Right atrium auricular region (tissue), 2 donors: ENCODE results near the gene PPP1R9B. TPM values are rescaled to one million over a fixed set of nuclear protein-coding genes. Genes with fewer than 3 reads are reported as not detected.

Source experiments
- DNase-seq: peaks from one replicate; pipeline ENCODE4 v3.0.0-alpha.2; 2019; ENCODE audit warnings: low spot score
- H3K27ac ChIP-seq, 2 donors: fragments of 200-600 bp; sonication (generic); 1 replicate in 1 of 2; 2 replicates in 1 of 2; pipeline ENCODE4 v1.5.1; 2016 to 2019
- H3K27me3 ChIP-seq, 2 donors: fragments of 200-600 bp; sonication (generic); one replicate each; pipeline versions ENCODE4 v1.5.1 to v1.6.0; 2017 to 2019
- H3K36me3 ChIP-seq: fragments of 200-600 bp; sonication (generic); one replicate; pipeline ENCODE4 v1.5.1; 2016
- H3K4me1 ChIP-seq, 2 donors: fragments of 200-600 bp; sonication (generic); one replicate each; pipeline versions ENCODE4 v1.5.1 to v1.6.0; 2017 to 2019
- H3K4me3 ChIP-seq, 2 donors: fragments of 200-600 bp; sonication (generic); 1 replicate in 1 of 2; 2 replicates in 1 of 2; pipeline ENCODE4 v1.5.1; 2017 to 2019; ENCODE audit warnings: mild to moderate bottlenecking in 1 of 2, moderate library complexity in 1 of 2
- H3K9me3 ChIP-seq, 2 donors: fragments of 200-600 bp; sonication (generic); one replicate each; pipeline ENCODE4 v1.5.1; 2019
- total RNA-seq, 2 donors: library from RNA; depleted of rRNA; stranded (reverse); fragments of >200 nt; gene quantifications; one replicate each; pipeline ENCODE4 v1.1.0, GENCODE V29; 2016
- TF ChIP-seq, protein P1 (sequence below), 2 donors: fragments of 200-600 bp; sonication (generic); IDR thresholded peaks; one replicate each; pipeline ENCODE4 v1.5.1; 2019; ENCODE audit warnings: antibody characterized with exemption in 2 of 2

Gene PPP1R9B
- total RNA-seq, 2 donors from 2014 or later = 16.9 to 24.2 TPM

GRCh38 chr17:50098583-50098982, 51.9 kb downstream of the PPP1R9B start:
- Histone ChIP-seq H3K9me3 (no peaks in the 10 kb centered on the region), H3K27me3 (no peaks in the 10 kb centered on the region), H3K4me1 (peaks cover 0 to 82% of the 10 kb centered on the region in 2 donors), H3K36me3 (peaks cover 37% of the 10 kb centered on the region), H3K4me3 (no peak overlapping the region), H3K27ac (peak overlapping the region; percentile 94 to 96)
- DNase-seq = no peak
- TF ChIP-seq, protein P1, sequence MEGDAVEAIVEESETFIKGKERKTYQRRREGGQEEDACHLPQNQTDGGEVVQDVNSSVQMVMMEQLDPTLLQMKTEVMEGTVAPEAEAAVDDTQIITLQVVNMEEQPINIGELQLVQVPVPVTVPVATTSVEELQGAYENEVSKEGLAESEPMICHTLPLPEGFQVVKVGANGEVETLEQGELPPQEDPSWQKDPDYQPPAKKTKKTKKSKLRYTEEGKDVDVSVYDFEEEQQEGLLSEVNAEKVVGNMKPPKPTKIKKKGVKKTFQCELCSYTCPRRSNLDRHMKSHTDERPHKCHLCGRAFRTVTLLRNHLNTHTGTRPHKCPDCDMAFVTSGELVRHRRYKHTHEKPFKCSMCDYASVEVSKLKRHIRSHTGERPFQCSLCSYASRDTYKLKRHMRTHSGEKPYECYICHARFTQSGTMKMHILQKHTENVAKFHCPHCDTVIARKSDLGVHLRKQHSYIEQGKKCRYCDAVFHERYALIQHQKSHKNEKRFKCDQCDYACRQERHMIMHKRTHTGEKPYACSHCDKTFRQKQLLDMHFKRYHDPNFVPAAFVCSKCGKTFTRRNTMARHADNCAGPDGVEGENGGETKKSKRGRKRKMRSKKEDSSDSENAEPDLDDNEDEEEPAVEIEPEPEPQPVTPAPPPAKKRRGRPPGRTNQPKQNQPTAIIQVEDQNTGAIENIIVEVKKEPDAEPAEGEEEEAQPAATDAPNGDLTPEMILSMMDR (IDR thresholded peaks at IDR 0.05) = no peak

GRCh38 chr17:50097926-50098325, 52.6 kb downstream of the PPP1R9B start:
- no peaks in the 10 kb centered on the region for H3K9me3 ChIP-seq

GRCh38 chr17:50097455-50097854, 53.0 kb downstream of the PPP1R9B start:
- DNase-seq = no peak
- H3K27ac ChIP-seq = peak overlapping the region; percentile 94 to 96

More at GRCh38 chr17:50097926-50098325, 52.6 kb downstream of the PPP1R9B start:
- Histone ChIP-seq H3K4me1 (peaks cover 0 to 76% of the 10 kb centered on the region in 2 donors), H3K27me3 (no peaks in the 10 kb centered on the region), H3K36me3 (peaks cover 37% of the 10 kb centered on the region), H3K4me3 (no peak overlapping the region), H3K27ac (peak overlapping the region; percentile 94 to 96)
- TF ChIP-seq, protein P1 (IDR thresholded peaks at IDR 0.05) = no peak
- DNase-seq = no peak

GRCh38 chr17:50096758-50097157, 53.7 kb downstream of the PPP1R9B start:
- TF ChIP-seq, protein P1 (IDR thresholded peaks at IDR 0.05) = no peak
- Histone ChIP-seq H3K27ac (peak overlapping the region; percentile 94 to 96), H3K36me3 (peaks cover 37% of the 10 kb centered on the region), H3K9me3 (no peaks in the 10 kb centered on the region), H3K4me3 (peak overlapping the region; percentile 78 to 95), H3K27me3 (no peaks in the 10 kb centered on the region), H3K4me1 (peaks cover 0 to 66% of the 10 kb centered on the region in 2 donors)
- DNase-seq = no peak

More at GRCh38 chr17:50097455-50097854, 53.0 kb downstream of the PPP1R9B start:
- Histone ChIP-seq H3K27me3 (no peaks in the 10 kb centered on the region), H3K4me1 (peaks cover 0 to 71% of the 10 kb centered on the region in 2 donors), H3K4me3 (no peak overlapping the region), H3K9me3 (no peaks in the 10 kb centered on the region), H3K36me3 (peaks cover 37% of the 10 kb centered on the region)
- TF ChIP-seq, protein P1 (IDR thresholded peaks at IDR 0.05) = no peak

- TF ChIP-seq, protein P1 (IDR thresholded peaks at IDR 0.05) = no peak
- DNase-seq = no peak
- peak overlapping the region; percentile 78 to 95 for H3K4me3 ChIP-seq
- H3K27me3 ChIP-seq = no peaks in the 10 kb centered on the region
- H3K27ac ChIP-seq = peak overlapping the region; percentile 94 to 96
- H3K9me3 ChIP-seq = no peaks in the 10 kb centered on the region
- peaks cover 37% of the 10 kb centered on the region for H3K36me3 ChIP-seq
- H3K4me1 ChIP-seq = peaks cover 0 to 59% of the 10 kb centered on the region in 2 donors
Measured at GRCh38 chr17:50096092-50096491, 54.4 kb downstream of the PPP1R9B start.

DNA sequence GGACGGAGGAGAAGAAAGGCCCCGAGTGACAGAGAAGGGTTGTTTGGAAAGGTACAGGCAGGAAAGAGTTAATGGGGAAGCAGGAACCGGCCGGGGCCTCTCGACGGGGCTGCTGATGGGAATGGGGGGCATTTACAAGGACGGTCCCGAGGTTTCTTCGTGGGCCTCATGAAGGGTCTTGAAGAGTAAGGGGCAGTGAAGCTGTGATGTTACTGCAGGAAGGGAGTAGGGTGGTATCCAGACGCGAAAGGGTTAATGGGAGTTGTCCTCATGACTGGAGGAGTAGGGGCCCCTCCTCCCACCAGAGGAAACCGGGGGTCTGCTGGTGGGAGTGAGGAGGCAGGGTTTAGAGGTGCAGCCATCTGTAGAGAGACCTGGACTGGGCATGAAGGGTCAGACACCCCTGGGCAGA, 54.8 kb downstream of the PPP1R9B start:
- DNase-seq = no peak
- peak overlapping the region; percentile 94 to 96 for H3K27ac ChIP-seq
- no peaks in the 10 kb centered on the region for H3K9me3 ChIP-seq
- H3K4me1 ChIP-seq = peaks cover 0 to 54% of the 10 kb centered on the region in 2 donors
- peaks cover 32% of the 10 kb centered on the region for H3K36me3 ChIP-seq
- peak overlapping the region; percentile 78 to 95 for H3K4me3 ChIP-seq
- H3K27me3 ChIP-seq = no peaks in the 10 kb centered on the region
- TF ChIP-seq, protein P1 (IDR thresholded peaks at IDR 0.05) = no peak
